ENCODE measurements around the gene ARL5C. TPM values are rescaled to one million over a fixed set of nuclear protein-coding genes. Genes with fewer than 3 reads are reported as not detected.

ARL5C gene
- not detected in 2 replicates for total RNA-seq
- not detected in 2 replicates for polyA plus RNA-seq

GRCh38 chr17:39165841-39166349 is at the start of gene ARL5C:
Gene ARL5C (minus strand): TSS chr17:39166161. CDS start chr17:39165760, 401 bp downstream.
- DNase-seq (ENCODE audit: low spot score) = no peak
- H3K27ac ChIP-seq = no peak within 1 kb of the TSS
- whole genome bisulfite sequencing (ENCODE audit: low lambda C conversion rate, missing lambda C conversion rate) = 75% methylated on average over 17 of the region's 17 CpGs
- H3K9me3 ChIP-seq (ENCODE audit: low read depth) = no peaks in the 10 kb centered on the region
- peak within 1 kb of the TSS; percentile 93 for H3K4me2 ChIP-seq
- H2AFZ ChIP-seq = peak within 1 kb of the TSS; percentile 41
- H3K36me3 ChIP-seq (replicated peaks; ENCODE audit: insufficient read depth, low read depth) = no peaks in the 10 kb centered on the region
- TF ChIP-seq EZH2 (IDR thresholded peaks at IDR 0.05; ENCODE audit: borderline replicate concordance) (no peak), EZH2phosphoT487 (IDR thresholded peaks at IDR 0.05; ENCODE audit: low read depth, severe bottlenecking, unreplicated experiment) (no peak), CTCF (IDR thresholded peaks at IDR 0.05; ENCODE audit: poor library complexity) (no peak)
- no peaks in the 10 kb centered on the region for H4K20me1 ChIP-seq (ENCODE audit: insufficient read depth, poor library complexity, severe bottlenecking)
- H3K4me3 ChIP-seq = no peak within 1 kb of the TSS
- no peaks in the 10 kb centered on the region for H3K9me2 ChIP-seq (replicated peaks; ENCODE audit: insufficient read depth)
- peaks cover 13% of the 10 kb centered on the region for H3K27me3 ChIP-seq
- H3K4me1 ChIP-seq (ENCODE audit: insufficient read depth) = no peaks in the 10 kb centered on the region
- H3K79me2 ChIP-seq = no peaks in the 10 kb centered on the region

- DNase-seq (ENCODE audit: low spot score) = peak; percentile 50
- Histone ChIP-seq H3K4me1 (ENCODE audit: insufficient read depth) (peaks cover 9% of the 10 kb centered on the region), H4K20me1 (ENCODE audit: insufficient read depth, poor library complexity, severe bottlenecking) (no peaks in the 10 kb centered on the region), H3K27ac (no peak overlapping the region), H3K4me2 (no peak overlapping the region), H3K79me2 (no peaks in the 10 kb centered on the region), H3K36me3 (replicated peaks; ENCODE audit: insufficient read depth, low read depth) (no peaks in the 10 kb centered on the region), H3K9me3 (ENCODE audit: low read depth) (no peaks in the 10 kb centered on the region), H2AFZ (no peak overlapping the region), H3K9me2 (replicated peaks; ENCODE audit: insufficient read depth) (no peaks in the 10 kb centered on the region), H3K27me3 (peaks cover 47% of the 10 kb centered on the region), H3K4me3 (no peak overlapping the region)
- TF ChIP-seq EZH2phosphoT487 (IDR thresholded peaks at IDR 0.05; ENCODE audit: low read depth, severe bottlenecking, unreplicated experiment) = no peak
- 65% methylated on average over 9 of the region's 9 CpGs for WGBS (ENCODE audit: low lambda C conversion rate, missing lambda C conversion rate)
Observed at GRCh38 chr17:39213852-39214251, 47.9 kb upstream of the ARL5C start.

- Histone ChIP-seq H3K27ac (no peak overlapping the region), H3K27me3 (peaks cover 40% of the 10 kb centered on the region)
- TF ChIP-seq CTCF (IDR thresholded peaks at IDR 0.05; ENCODE audit: poor library complexity) (no peak), EZH2phosphoT487 (IDR thresholded peaks at IDR 0.05; ENCODE audit: low read depth, severe bottlenecking, unreplicated experiment) (no peak), EZH2 (IDR thresholded peaks at IDR 0.05; ENCODE audit: borderline replicate concordance) (no peak)
Observed at GRCh38 chr17:39212841-39213480, 47.0 kb upstream of the ARL5C start.

GRCh38 chr17:39212195-39212810 is 46.3 kb upstream of the ARL5C start:
- no peak for DNase-seq (ENCODE audit: low spot score)
- Histone ChIP-seq H3K4me1 (ENCODE audit: insufficient read depth) (peaks cover 9% of the 10 kb centered on the region), H4K20me1 (ENCODE audit: insufficient read depth, poor library complexity, severe bottlenecking) (no peaks in the 10 kb centered on the region), H3K79me2 (no peaks in the 10 kb centered on the region), H3K9me3 (ENCODE audit: low read depth) (no peaks in the 10 kb centered on the region), H3K4me3 (no peak overlapping the region), H2AFZ (no peak overlapping the region), H3K36me3 (replicated peaks; ENCODE audit: insufficient read depth, low read depth) (no peaks in the 10 kb centered on the region), H3K4me2 (no peak overlapping the region), H3K27ac (no peak overlapping the region), H3K27me3 (peaks cover 33% of the 10 kb centered on the region), H3K9me2 (replicated peaks; ENCODE audit: insufficient read depth) (no peaks in the 10 kb centered on the region)
- TF ChIP-seq EZH2phosphoT487 (IDR thresholded peaks at IDR 0.05; ENCODE audit: low read depth, severe bottlenecking, unreplicated experiment) = no peak
- no peak for TF ChIP-seq EZH2 (IDR thresholded peaks at IDR 0.05; ENCODE audit: borderline replicate concordance)
- no peak for TF ChIP-seq CTCF (IDR thresholded peaks at IDR 0.05; ENCODE audit: poor library complexity)
- WGBS (ENCODE audit: low lambda C conversion rate, missing lambda C conversion rate) = 89% methylated on average over 11 of the region's 11 CpGs

More at GRCh38 chr17:39212841-39213480, 47.0 kb upstream of the ARL5C start:
- H3K9me3 ChIP-seq (ENCODE audit: low read depth) = no peaks in the 10 kb centered on the region
- H2AFZ ChIP-seq = no peak overlapping the region
- H3K4me3 ChIP-seq = no peak overlapping the region
- DNase-seq (ENCODE audit: low spot score) = no peak
- no peaks in the 10 kb centered on the region for H4K20me1 ChIP-seq (ENCODE audit: insufficient read depth, poor library complexity, severe bottlenecking)
- H3K4me2 ChIP-seq = no peak overlapping the region
- H3K4me1 ChIP-seq (ENCODE audit: insufficient read depth) = peaks cover 9% of the 10 kb centered on the region
- no peaks in the 10 kb centered on the region for H3K9me2 ChIP-seq (replicated peaks; ENCODE audit: insufficient read depth)
- H3K79me2 ChIP-seq = no peaks in the 10 kb centered on the region
- H3K36me3 ChIP-seq (replicated peaks; ENCODE audit: insufficient read depth, low read depth) = no peaks in the 10 kb centered on the region
- 72% methylated on average over 16 of the region's 16 CpGs for WGBS (ENCODE audit: low lambda C conversion rate, missing lambda C conversion rate)
